ENCODE results near the gene PFDN4.

DNA sequence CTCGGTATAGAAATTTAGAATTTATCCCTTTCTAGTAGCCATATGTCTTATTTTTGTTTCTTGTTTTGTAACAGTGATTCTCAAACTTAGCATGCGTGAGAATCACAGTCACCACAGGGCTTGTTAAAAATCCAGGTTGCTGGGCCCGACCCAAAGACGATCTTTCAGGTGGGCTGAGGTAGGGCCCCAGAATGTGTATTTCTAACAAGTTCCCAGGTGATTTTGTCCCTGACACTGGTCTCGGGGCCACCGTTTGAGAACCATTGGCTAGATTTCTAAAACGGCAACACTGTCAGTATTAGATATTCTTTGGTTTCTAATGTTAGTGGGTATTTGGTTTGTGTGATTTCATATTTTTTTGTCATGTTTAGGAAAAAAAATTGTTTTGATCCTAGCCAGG lies 9.9 kb downstream of the PFDN4 start:
- TF ChIP-seq, protein P1, sequence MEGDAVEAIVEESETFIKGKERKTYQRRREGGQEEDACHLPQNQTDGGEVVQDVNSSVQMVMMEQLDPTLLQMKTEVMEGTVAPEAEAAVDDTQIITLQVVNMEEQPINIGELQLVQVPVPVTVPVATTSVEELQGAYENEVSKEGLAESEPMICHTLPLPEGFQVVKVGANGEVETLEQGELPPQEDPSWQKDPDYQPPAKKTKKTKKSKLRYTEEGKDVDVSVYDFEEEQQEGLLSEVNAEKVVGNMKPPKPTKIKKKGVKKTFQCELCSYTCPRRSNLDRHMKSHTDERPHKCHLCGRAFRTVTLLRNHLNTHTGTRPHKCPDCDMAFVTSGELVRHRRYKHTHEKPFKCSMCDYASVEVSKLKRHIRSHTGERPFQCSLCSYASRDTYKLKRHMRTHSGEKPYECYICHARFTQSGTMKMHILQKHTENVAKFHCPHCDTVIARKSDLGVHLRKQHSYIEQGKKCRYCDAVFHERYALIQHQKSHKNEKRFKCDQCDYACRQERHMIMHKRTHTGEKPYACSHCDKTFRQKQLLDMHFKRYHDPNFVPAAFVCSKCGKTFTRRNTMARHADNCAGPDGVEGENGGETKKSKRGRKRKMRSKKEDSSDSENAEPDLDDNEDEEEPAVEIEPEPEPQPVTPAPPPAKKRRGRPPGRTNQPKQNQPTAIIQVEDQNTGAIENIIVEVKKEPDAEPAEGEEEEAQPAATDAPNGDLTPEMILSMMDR (conservative IDR thresholded peaks at IDR 0.05 in 1 of 2, IDR thresholded peaks at IDR 0.05 in 1 of 2; ENCODE audit: low read depth in 1 of 2, low read length in 2 of 2), result no peak
- no peak for TF ChIP-seq EZH2 (IDR thresholded peaks at IDR 0.05; ENCODE audit: low read length, missing control alignments)

Data from fibroblast of lung (primary cell).